Measurements from ENCODE around the gene MRPS6.

DNA sequence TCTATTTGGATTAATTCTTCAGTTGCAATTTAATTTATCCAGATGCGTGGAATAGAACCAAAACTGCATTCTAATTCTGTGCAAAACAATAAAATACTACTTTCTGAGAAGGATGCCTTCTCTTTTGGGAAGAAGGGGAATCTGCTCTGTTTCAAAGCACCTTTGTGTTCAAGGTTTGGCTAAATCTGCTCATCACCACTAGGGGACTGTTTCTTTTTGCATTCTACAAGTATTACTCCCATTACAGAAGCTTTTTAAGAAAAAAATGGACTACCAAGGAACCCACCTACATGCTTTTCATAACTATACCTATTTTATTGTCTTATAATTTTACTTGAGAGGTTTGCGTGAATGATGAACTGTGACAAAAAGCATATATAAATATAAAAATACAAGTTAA, 18.2 kb downstream of the MRPS6 start:
- TF ChIP-seq, protein P1, sequence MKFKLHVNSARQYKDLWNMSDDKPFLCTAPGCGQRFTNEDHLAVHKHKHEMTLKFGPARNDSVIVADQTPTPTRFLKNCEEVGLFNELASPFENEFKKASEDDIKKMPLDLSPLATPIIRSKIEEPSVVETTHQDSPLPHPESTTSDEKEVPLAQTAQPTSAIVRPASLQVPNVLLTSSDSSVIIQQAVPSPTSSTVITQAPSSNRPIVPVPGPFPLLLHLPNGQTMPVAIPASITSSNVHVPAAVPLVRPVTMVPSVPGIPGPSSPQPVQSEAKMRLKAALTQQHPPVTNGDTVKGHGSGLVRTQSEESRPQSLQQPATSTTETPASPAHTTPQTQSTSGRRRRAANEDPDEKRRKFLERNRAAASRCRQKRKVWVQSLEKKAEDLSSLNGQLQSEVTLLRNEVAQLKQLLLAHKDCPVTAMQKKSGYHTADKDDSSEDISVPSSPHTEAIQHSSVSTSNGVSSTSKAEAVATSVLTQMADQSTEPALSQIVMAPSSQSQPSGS (IDR thresholded peaks at IDR 0.05; ENCODE audit: low read length) = no peak
- TF ChIP-seq, protein P2, sequence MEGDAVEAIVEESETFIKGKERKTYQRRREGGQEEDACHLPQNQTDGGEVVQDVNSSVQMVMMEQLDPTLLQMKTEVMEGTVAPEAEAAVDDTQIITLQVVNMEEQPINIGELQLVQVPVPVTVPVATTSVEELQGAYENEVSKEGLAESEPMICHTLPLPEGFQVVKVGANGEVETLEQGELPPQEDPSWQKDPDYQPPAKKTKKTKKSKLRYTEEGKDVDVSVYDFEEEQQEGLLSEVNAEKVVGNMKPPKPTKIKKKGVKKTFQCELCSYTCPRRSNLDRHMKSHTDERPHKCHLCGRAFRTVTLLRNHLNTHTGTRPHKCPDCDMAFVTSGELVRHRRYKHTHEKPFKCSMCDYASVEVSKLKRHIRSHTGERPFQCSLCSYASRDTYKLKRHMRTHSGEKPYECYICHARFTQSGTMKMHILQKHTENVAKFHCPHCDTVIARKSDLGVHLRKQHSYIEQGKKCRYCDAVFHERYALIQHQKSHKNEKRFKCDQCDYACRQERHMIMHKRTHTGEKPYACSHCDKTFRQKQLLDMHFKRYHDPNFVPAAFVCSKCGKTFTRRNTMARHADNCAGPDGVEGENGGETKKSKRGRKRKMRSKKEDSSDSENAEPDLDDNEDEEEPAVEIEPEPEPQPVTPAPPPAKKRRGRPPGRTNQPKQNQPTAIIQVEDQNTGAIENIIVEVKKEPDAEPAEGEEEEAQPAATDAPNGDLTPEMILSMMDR (IDR thresholded peaks at IDR 0.05 in 2 of 3, conservative IDR thresholded peaks at IDR 0.05 in 1 of 3; ENCODE audit: control insufficient read depth in 2 of 3, extremely low read depth in 1 of 3, insufficient read depth in 1 of 3, low read depth in 3 of 3, low read length in 3 of 3) = peak; percentile 22 to 46 (median 39); a peak in 4 of 6 replicates
- no peak for TF ChIP-seq POLR2A (IDR thresholded peaks at IDR 0.05; ENCODE audit: low read depth, low read length)
- TF ChIP-seq PML (IDR thresholded peaks at IDR 0.05; ENCODE audit: low read length) = no peak

Data from GM12878 (cell line).